ENCODE results near the gene SHF. TPM values are rescaled to one million over a fixed set of nuclear protein-coding genes. Genes with fewer than 3 reads are reported as not detected.
"Not testable (repeated sequence)": the region's sequence is repeated elsewhere in the genome, so short reads cannot be mapped to it uniquely, and the experiment has no call there.

The SHF gene
- total RNA-seq, 1 experiment from 2014 or later = 14.3 TPM

DNA sequence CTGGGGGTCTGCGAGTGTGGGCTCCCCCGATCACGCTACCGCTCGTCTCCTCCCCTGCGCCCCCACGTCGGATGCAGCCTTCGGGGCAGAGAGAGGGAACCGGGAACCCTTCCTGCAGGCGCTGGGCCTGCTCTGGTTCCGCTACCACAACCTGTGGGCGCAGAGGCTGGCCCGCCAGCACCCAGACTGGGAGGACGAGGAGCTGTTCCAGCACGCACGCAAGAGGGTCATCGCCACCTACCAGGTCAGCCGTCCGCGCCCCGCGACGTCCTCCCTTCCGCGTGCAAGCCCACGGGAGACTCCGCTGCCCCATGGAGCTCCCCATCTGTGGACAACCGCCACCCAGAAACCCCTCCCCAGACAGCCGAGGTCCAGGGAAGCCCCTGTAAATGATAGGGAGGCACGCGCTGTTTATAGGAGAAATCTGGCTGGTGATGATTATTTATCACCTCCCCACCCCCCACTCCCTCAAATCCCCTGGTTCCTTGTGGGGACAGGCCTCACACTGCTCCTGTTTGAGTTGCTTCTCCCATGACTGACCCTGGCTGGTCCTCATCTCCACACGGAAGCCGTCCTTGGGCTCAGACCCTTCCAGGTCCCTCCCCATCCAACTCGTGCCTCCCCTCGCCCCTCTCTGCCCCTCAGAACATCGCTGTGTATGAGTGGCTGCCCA is 51.9 kb downstream of the SHF start:
- in situ Hi-C loops (cut with HindIII; ENCODE audit: low pct_unique_long_range_greater_than_20kb, low sequenced_read_pairs); DNase-seq (ENCODE audit: low read depth): not testable (repeated sequence)

GRCh38 chr15:45134682-45135604 is 52.8 kb downstream of the SHF start:
- in situ Hi-C loops (cut with HindIII; ENCODE audit: low pct_unique_long_range_greater_than_20kb, low sequenced_read_pairs) = no loop called here

DNA sequence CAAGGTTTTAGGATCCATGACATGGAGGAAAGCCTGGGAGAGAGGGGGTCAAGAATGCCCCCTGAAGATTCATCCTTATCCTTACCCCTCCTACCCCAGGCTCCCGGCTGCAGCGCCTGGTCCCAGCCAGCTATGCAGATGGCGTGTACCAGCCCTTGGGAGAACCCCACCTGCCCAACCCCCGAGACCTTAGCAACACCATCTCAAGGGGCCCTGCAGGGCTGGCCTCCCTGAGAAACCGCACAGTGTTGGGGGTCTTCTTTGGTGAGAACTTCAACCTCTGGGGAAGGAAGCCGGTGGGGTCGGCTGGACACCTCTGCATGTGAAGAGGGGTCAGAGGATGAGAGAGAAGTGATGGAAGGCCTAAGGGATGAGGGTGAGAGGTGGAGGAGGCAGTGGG is 53.7 kb downstream of the SHF start:
- in situ Hi-C loops (cut with HindIII; ENCODE audit: low pct_unique_long_range_greater_than_20kb, low sequenced_read_pairs) = no loop called here
- DNase-seq (ENCODE audit: low read depth) = no peak

More at GRCh38 chr15:45134682-45135604, 52.8 kb downstream of the SHF start:
- DNase-seq (ENCODE audit: low read depth) = no peak

DNA sequence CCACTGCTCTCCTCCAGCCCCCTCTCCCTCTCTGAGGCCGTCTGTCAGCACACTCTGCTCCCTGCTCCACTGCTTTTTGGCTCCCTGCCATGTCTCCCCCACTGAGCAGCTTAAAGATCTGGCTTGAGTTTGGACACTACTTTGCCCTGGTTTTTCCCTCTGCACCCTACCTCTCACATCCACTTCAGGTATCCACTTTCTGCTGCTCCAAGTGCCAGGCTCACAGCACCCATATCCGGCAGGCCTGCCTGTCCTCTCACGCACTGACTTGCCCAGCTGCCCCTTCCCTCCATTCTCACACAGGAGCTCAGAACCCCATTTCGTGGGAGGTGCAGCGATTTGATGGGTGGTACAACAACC is 54.2 kb downstream of the SHF start:
- no peak for DNase-seq (ENCODE audit: low read depth)
- in situ Hi-C loops (cut with HindIII; ENCODE audit: low pct_unique_long_range_greater_than_20kb, low sequenced_read_pairs) = no loop called here

GRCh38 chr15:45132844-45133560 is 54.8 kb downstream of the SHF start:
- in situ Hi-C loops (cut with HindIII; ENCODE audit: low pct_unique_long_range_greater_than_20kb, low sequenced_read_pairs) = no loop called here
- no peak for DNase-seq (ENCODE audit: low read depth)

GRCh38 chr15:45131510-45131909 is 56.3 kb downstream of the SHF start:
- in situ Hi-C loops (cut with HindIII; ENCODE audit: low pct_unique_long_range_greater_than_20kb, low sequenced_read_pairs) = no loop called here
- no peak for DNase-seq (ENCODE audit: low read depth)

DNA sequence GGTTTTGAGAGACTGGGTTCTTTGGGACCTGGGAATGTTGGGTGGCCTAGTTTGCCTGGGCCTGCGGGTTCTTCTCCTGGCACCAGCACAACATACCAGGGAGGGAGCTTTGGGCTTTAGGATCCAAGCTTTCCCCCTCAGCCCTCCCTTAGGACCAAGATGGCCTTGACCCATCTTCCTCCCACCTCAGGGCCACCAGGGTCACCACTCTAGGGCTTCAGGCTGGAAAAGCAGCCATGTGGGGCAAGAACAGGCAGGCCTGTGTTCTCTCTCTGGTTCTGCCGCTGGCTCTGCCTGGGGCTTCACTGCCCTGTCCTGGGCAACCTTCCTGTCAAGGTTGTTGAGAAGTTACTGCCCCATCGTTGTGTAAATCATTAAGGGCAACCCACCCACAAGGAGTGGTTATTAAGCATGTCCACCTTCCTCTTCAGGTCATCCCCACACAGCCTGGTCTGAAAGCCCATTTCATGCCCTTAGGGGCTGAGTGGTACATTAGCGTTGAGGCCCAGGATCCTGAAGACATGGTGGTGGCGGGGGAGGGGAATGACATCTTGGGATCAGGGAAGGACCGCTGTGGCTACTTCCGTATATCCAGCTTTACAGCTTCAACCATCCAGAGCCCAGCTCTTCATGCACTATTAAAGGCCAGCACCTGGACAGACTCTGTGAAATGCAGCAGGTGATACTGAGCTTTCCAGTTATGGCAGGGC is 57.3 kb downstream of the SHF start:
- in situ Hi-C loops (cut with HindIII; ENCODE audit: low pct_unique_long_range_greater_than_20kb, low sequenced_read_pairs) = no loop called here

GRCh38 chr15:45129651-45130129 is 58.1 kb downstream of the SHF start, which contains the start of the genes DUOX1 and DUOXA1:
Gene DUOX1 (plus strand): TSS chr15:45129994. CDS start chr15:45131967, 1,973 bp downstream.
Gene DUOXA1 (minus strand): TSS chr15:45129879. CDS start chr15:45123014, 6,865 bp downstream.
- in situ Hi-C loops (cut with HindIII; ENCODE audit: low pct_unique_long_range_greater_than_20kb, low sequenced_read_pairs) = no loop called here
- no peak for DNase-seq (ENCODE audit: low read depth)

More for the DNA sequence above, 57.3 kb downstream of the SHF start:
- no peak for DNase-seq (ENCODE audit: low read depth)

DNA sequence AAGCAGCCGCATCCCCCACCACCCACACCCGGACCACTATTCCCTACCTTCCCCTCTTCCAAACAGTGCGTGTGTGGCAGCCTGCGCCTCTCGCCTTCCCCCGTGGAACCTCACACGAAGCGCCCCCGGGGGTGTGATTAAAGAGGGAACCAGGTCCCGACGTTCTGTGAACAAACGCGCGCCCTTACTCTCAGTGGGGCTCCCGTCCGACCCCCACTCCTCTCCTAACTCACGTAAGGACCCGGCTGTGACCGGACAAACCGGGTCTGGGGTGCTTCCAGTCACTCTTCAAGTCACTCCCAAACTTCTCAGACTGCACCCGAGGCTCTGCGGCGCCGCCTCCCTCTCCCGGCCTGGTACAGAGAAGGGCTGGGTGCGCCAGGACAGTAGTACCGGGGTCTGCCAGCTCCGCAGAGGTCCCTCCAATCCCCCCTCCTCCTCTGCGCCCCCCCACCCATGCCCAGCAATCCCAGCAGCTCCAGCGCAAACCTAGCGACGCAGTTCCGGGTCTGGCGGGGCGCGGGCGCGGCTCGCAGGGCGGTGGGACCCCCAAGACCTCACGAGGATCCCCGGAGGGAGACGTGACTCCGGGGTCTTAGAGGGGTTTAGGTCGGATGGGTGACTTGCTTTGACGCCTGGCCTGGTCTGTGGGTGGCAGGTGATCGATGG is 58.7 kb downstream of the SHF start:
- DNase-seq (ENCODE audit: low read depth) = no peak
- in situ Hi-C loops (cut with HindIII; ENCODE audit: low pct_unique_long_range_greater_than_20kb, low sequenced_read_pairs) = no loop called here

DNA sequence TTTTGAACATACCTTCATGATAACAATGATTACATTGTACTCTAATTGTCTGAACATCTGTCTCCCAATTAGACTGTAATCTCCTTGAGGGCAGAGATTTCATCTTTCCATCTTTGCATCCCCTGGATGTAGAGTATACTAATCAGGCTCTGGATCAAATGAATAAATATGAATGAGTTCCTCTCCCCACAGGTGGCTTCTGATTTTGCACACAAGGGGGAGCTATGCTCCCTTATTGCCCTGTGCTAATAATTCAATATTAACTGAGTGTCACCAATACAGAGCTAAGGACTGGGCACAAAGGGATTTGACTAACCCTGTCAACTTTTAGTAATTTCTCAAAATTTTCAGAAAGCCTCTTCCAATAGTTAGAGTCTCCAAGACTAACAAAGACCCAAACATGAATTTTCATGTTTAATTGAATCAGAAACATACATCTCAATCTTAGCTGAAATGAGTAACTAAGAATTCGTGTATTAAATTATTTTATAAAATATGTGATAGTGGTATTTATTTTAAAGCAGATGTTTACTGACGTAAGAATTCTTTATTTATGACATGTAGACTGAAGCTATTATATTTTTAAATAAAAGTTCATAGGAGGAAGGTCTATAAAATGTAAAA is 61.1 kb downstream of the SHF start:
- no peak for DNase-seq (ENCODE audit: low read depth)

GRCh38 chr15:45123397-45123796 is 64.4 kb downstream of the SHF start:
- no peak for DNase-seq (ENCODE audit: low read depth)
- in situ Hi-C loops (cut with HindIII; ENCODE audit: low pct_unique_long_range_greater_than_20kb, low sequenced_read_pairs) = no loop called here

More for the DNA sequence above, 61.1 kb downstream of the SHF start:
- in situ Hi-C loops (cut with HindIII; ENCODE audit: low pct_unique_long_range_greater_than_20kb, low sequenced_read_pairs) = no loop called here

DNA sequence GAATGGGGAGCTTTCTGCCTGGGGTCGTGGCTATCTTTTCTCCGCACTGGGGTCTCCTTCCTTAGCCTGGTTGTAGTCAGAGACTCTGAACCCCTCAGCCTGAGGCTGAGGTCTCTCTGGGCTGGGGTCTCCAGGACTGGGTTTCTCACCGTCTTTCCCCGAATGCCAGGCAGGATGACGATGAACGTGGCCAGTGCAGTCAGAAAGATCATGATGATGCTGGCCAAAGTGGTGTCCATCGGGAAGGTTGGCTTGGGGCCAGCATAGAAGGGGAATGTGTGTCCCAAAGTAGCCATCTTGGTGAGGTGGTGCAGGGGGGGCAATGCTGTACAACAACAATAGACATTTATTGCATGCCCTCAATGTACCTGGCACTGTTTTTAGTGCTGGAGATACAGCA is 65.0 kb downstream of the SHF start:
- in situ Hi-C loops (cut with HindIII; ENCODE audit: low pct_unique_long_range_greater_than_20kb, low sequenced_read_pairs) = no loop called here
- no peak for DNase-seq (ENCODE audit: low read depth)

DNA sequence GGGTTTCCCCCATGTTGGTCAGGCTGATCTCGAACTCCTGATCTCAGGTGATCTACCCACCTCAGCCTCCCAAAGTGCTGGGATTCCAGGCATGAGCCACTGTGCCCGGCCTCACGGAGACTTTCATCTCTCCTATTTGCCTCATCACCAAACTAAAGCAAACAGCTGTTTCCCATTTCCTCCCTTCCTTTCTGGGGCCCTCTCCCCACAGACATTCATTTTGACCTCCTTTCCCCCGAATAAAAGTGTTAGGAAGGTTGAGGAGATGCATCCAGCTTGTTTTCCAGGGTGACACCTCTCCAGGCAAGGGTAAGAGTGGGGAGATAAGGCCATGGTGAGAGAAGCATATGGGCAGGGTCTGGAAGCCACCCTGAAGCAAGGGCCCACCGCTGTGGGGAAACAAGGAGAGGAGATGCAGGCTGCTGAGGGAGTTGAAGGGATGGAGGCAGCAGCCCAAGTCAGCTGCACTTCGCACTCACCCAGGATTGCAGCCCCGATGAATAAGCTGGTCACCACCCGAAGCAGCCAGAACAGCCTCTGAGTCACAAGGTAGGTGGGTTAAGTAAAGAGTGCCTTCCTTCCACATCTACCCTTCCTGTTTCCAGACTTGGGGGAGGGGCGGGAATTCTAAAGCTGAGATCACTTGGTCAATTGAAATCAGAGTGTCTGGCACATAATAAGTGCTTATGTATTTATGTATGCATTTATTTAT is 65.9 kb downstream of the SHF start:
- in situ Hi-C loops (cut with HindIII; ENCODE audit: low pct_unique_long_range_greater_than_20kb, low sequenced_read_pairs) = no loop called here
- peak; percentile 59 for DNase-seq (ENCODE audit: low read depth)

DNA sequence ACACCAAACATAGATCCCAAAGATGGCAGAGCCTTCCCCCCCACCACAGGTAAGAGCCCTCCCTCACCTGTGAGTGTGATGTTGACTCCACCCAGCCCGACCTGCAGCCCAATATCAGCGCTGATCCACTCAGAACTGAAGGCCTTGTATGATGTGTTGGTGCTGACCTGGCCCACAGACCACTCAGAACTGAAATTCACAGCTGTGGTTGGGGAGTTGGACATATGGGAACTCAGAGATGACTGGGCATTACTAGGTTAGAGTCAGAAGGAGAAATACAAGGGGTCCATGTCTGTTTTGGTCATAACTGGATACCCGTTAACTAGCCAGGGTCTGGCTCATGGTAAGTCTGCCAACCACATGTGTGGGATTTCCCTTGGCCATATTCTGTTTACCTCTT is 66.7 kb downstream of the SHF start:
- in situ Hi-C loops (cut with HindIII; ENCODE audit: low pct_unique_long_range_greater_than_20kb, low sequenced_read_pairs) = no loop called here
- no peak for DNase-seq (ENCODE audit: low read depth)

DNA sequence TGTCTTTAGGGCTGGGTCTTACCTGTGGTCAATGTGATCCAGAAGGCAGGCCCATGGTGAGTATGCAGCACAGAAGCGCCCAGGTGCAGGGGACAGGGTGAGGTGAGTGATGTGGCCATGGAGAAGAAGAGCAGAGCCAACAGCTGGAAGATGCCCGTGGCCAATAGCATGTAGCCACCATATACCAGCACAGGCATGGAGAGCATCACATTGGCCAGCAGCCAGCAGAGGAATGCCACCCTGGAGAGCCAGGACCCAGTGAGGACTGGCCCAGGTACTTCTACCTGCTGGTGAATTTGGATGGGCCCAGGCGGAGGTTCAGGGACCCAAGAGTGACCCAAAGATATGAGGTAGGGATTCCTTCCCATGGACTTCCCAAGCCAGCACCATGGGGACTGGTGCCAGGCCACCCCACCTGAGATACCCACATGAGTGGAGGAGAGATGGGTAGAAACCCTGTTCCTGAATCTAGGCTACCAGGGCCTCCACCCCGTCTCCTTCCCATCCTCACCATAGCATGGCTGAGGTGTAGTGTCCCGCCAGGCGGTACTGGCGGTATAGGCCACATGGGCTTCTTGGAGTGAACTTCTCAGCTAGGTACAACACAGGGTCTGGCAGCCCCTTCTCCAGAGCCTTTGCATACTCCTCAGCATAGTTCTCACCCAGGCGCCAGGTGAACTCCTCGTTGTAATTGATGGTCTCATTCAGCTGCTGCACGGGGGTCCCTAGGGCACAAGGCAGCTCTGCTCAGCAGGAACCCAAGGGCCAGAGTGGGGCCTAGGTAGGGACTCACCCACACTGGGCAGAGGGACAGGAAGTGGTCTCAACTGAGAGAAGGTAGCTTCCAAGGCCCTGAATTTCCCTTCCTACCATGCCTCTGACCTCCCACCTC is 67.4 kb downstream of the SHF start:
- in situ Hi-C loops (cut with HindIII; ENCODE audit: low pct_unique_long_range_greater_than_20kb, low sequenced_read_pairs) = no loop called here
- DNase-seq (ENCODE audit: low read depth) = no peak

GRCh38 chr15:45118996-45119395 is 68.8 kb downstream of the SHF start:
- no peak for DNase-seq (ENCODE audit: low read depth)
- in situ Hi-C loops (cut with HindIII; ENCODE audit: low pct_unique_long_range_greater_than_20kb, low sequenced_read_pairs) = no loop called here
